Renal cortical epithelial cell (primary cell): ENCODE data around the gene TTC27. TPM values are rescaled to one million over a fixed set of nuclear protein-coding genes. Genes with fewer than 3 reads are reported as not detected.

Source experiments
- DNase-seq: peaks from one replicate; pipeline ENCODE4 v3.0.0-alpha.2; 2011; ENCODE audit warnings: low read depth
- total RNA-seq: library from RNA; depleted of rRNA; stranded (reverse); fragments of >200 nt; gene quantifications from 2 replicates; pipeline ENCODE4 v1.2.3, GENCODE V29; 2014

Gene TTC27
- total RNA-seq, 1 donor from 2014 or later, result 20.5 TPM

DNA sequence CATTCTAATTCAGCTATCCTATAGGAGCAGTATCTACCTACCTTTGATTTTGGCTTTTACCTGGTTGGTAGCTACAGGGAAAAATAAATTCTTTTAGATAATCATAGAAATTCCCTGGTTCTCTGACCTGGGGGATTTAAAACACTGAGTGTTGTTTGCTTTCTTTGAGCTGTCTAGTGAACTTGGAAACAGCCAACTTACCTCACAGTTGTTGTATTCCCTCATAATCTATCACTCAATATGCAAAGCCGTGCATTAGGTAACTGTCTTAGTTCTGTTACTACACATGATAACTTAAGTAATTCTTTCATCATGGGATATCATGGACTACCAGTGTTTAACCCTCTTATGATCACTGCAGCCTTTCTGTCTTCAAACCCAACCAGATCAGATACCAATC is 127.8 kb downstream of the TTC27 start:
- no peak for DNase-seq

DNA sequence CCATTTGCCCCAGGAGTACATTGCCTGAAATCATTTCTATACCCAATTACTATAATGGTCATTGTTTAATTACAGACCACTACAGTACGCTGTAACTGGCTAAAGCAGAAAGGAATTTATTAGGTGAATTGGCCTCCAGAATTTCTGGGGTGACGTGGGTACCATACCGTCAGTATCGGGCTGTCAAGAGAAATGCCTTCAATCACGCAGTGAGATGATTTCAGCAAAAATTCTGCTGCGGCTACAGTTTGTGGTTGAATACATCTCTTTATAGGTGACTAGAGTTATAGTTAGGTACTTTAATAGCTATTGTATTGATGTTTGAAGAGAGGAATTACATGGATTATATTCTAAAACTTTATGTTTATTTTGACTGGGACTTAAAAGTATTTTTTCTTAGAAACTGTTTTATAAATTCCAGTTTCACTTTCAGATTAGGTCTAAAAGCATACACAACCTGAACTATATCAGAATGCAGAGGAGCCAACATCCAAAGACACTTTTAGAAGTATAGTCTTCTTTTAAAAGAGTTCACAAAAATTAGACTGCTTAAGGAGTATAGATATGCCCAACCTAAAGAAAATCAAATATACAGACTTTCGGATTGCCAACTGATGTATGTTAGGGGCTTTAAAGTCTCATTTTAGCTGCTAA is 128.4 kb downstream of the TTC27 start:
- no peak for DNase-seq

DNA sequence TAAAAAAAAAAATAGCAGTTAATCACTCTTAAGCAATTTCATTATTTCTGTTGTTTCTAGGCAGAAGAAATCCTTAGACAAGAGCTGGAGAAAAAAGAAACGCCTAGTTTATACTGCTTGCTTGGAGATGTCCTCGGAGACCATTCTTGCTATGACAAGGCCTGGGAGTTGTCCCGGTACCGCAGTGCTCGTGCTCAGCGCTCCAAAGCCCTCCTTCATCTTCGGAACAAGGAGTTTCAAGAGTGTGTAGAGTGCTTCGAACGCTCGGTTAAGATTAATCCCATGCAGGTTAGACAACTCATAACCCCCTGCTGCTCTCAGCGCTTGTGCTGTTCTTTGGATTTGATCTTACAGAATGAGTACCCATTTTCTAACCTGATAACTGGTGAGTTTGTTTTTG is 130.4 kb downstream of the TTC27 start:
- DNase-seq, result no peak

DNA sequence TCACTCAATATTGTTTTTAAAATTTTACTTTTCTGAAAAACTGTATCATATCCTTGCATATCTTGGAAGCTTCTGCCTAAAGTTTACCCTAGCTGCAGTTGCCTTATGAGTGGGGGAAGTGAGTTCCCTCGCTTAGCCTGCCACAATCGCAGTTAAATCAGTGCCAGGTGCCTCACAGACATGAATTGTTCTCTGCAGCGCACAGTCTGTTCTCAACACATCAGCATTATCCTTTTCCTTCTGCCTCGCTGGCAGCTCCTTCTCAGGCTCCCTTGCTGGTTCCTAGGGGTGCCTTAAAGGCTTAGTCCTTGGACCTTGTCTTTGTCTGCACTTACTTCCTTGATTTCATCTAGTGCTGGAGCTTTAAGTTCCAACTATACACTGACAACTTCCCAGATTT is 132.8 kb downstream of the TTC27 start:
- no peak for DNase-seq

DNA sequence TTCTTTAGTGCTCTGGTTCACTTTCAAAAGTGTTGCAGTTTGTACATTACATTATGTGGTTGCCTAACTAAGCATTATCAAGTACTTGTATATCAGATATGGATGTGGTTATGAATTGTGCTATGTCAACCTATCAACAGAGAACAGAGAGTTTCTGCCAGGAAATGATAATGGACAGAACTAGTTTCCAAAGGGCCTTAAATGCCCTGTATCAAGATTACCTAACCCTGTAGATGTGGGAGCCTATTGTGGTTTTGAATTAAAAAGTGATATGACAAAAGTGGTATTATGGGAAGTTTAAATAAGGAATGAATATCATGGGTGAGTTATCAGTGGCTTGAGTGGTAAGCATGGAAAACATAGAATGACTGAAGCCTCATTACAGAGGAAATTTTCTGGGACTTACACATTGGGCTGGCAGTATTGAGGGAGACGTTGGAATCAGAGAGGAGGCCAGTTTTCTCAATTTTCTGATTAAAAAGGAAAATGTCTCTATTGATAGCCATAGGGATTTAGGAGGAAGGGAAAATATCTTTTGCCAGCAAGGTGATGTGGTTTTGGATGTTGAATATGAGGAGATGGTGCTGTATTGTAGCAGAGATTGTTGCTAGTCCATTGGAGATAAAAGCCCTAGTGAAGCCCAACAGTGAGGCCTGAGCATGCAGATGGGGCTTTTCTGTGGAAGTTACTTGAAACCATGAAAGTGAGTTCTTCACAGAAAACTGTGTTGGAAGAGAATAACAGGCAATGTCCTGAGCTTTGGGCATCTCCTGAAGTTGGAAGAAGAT is 140.7 kb downstream of the TTC27 start:
- DNase-seq, result no peak

DNA sequence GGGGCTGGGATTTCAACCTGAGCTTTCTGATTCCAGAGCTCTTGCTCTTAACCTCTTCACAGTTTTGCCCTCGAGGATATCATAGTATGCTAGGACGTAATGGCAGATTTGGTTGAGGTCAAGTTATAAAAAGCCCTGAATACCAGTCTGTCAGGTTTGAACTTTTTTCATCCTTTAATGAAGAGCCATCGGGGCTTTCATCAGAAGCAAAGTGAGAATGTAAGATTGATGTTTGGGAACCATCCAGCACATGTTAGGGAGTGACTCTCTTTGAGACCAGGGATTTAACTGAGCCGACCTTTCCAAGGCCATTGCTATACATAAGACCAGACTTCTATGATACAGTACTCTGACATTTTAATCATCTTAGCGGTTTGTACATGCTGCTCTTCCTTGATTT is 142.5 kb downstream of the TTC27 start:
- no peak for DNase-seq

DNA sequence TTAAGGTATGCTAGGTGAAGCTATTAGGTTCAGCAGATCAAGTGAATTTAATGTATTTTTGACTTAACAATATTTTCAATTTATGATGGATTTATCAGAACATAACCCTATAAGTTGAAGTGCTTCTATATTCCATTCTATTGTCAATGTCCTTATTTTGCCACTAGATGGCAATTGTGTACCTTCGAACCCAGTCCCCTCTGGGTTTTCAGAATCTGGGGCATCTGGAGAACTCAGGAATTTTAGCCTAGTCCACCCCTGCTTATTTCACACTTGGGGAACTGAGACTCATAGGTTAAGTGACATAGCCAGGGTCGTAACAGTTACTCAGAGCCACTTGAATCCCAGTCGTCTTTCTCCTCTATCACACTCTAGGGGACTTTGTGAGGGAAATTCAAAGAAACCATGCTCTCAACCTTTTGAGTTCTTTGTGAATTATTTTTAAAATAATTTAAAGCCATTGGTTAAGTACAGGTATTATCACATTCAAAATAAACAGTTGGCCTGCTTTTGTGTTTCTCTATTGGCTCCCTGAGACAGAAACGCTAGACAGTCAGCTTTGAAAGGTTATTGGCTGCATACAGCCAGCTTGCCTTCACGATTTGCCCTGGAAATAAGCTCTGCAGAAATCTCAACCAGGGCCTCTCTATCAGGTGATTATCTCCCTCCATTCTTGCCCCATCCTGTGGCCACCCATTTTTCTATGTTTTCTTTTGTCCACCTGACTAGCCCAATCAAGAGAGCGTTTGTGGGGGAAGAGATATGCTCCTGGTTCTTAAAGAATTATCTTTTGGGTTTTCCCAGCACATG is 145.0 kb downstream of the TTC27 start:
- peak; percentile 45 for DNase-seq

DNA sequence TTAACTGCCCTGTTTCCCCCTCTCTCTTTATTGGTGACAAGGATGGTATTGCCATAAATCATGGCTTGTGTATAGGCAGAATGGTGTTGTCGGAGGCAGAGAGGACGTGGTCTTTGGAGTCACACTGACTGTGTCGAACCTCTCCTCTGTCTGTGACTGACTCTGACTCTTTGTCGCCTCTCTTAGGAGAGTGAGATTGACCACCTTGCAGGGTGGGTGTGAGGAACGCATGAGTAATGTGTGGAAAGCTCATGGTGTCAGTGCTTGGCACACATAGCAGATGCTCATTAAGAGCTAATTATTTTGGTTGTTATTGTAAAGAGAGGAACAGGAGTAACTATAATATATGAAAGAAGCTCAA is 145.6 kb downstream of the TTC27 start:
- DNase-seq, result no peak

DNA sequence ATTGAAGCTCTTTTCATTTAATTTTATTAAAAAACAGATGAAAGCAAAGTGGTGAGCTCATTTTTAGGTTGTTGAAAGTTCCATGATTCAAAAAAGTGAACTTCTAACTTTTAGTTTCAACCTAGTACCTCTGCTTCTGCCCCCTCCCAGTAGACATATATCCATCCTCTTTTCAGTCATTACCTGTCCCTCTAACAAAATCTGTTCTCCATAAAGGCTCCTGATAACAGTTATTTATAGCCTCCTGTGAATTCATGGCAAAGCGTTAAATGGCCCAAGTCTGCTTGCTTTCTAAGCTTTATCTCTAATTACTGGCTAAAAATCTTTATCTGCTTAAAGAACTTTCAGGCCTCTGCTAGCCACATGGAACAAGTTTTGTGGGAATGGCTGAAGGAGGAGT is 148.1 kb downstream of the TTC27 start:
- no peak for DNase-seq

DNA sequence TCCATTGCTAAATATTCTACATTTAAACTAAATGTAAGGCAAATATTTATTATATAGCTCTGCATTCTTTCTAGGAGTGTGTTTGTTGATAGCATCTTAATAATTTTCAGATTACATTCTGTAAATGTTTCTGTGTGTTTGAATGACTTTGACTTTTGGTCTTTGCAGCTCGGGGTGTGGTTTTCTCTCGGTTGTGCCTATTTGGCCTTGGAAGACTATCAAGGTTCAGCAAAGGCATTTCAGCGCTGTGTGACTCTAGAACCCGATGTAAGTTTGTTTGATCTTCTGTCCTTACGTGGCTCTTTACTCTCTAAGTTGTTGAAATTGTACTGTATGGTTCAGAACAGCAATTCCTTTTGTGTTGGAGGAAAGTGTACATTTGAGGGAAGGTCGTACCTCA is 149.9 kb downstream of the TTC27 start:
- no peak for DNase-seq

DNA sequence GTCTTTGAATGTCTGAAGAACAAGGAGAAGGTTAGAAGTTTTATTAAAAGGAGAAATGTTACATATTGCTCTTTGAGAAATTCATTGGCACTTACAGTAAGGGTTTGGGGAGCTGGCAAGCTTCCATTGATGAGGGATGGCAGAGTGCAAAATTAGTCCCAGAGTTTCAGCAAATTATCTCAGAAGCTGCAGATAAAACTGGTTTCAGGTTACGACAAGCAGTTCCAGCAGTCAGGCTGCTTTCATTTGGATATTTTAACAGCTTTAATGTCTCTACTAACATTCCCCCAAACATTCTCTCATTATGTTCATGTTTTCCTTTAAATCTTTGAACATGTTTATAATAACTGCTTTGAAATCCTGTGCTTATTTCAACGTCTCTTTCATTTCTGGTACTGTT is 153.1 kb downstream of the TTC27 start:
- no peak for DNase-seq

DNA sequence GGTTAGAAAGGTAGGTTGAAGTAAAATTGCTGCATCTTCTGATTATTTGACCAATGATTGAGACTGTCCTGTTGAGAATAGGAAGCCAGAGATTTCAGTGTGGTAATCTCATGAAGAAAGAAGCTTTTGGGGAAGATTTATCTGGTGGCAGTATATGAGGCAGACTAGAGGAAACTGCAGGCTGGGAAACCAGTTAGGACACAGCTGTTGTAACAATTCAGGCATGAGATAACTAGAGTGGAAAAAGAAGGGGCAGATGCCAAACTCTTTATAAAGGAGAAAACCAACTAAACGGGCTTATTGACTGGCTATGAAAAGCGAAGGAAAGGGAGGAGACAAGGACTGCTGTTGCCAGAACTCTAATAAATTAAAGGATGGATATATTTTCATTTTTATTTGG is 155.6 kb downstream of the TTC27 start:
- no peak for DNase-seq

DNA sequence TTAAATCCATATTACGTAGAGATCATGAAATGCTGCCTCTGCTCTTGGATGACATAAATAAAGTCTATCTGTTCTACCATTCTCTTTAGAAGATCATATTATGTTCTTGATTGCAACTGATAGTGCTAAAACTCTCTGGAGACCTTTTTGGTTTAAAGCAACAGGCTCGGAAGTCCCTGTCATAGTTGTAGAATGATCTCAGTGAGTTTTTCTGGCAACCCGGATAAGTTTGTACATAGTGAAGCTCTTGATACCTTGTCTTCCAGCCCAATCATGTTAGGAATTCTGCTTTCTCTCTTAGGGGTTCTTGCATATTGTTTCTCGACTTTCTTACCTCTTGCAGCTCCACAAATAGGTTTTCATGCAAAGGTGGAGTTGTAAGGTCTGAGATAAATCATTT is 156.1 kb downstream of the TTC27 start:
- no peak for DNase-seq

DNA sequence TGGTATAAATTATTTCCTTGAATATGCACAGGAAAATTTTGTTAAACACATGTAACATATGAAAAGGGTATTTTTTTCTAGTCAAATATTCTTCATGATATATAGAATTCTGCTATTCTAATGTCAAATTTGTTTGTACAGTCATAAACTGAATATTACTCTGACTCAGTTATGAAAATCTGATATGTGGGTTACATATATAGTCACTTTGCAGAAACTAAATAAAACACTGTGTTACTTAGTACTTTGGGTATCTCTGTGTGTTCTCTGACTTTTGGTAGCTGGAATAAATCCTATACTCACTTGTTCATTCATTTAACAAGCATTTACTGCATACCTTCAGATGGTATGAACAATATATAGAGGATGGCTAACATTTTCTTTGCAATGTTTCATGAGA is 159.4 kb downstream of the TTC27 start:
- no peak for DNase-seq

DNA sequence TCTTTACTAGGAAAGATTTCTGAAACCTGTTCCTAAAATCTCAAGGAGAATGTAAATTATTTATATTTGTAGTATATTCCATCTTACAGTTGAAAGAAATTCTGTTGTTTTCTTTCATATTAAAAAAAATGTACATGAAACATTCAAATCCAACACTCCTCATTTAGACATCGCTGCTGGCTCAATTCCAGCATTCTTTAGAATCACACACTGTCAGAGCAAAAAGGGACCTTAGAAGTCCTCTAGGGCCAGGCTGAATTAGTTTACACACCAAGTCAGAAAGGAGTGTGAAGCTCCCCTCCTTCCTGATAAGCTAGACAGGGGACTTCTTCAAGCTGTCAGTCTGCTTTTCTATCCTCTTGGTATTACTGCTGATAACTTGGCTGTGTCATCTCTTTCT is 160.3 kb downstream of the TTC27 start:
- DNase-seq, result no peak

DNA sequence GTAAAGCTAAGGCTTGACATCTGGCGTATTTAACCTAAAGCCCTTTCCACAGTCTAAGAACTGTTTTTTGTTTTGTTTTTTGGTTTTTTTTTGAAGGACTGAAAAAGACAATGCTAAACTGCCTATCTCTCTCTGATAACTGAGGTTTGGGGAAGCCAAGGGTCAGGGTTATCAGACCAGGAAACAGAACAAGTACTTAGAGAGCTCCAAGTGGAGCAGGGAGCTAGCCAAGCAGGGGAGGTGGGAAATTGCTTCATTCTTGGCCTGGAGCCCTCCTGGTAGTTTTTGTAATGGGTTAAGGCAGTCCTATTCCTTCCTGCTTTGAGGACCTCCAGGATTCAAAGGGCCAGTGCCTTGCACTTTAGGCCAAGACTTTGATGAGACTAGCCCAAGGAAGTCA is 164.6 kb downstream of the TTC27 start:
- DNase-seq, result no peak

DNA sequence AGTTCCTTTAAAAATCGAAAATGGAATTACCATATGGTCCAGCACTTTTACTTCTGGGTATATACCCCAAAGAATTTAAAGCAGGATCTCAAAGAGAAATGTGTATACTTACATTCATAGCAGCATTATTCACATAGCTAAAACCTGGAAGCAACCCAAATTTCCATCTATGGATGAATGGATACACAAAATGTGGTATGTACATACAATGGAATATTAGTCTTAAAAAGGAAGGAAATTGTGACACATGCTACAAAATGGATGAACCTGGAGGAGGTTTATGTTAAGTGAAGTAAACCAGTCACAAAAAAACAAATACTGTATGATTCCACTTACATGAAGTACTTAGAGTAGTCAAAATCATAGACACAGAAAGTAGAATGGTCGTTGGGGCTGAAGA is 171.0 kb downstream of the TTC27 start:
- peak; percentile 18 for DNase-seq

DNA sequence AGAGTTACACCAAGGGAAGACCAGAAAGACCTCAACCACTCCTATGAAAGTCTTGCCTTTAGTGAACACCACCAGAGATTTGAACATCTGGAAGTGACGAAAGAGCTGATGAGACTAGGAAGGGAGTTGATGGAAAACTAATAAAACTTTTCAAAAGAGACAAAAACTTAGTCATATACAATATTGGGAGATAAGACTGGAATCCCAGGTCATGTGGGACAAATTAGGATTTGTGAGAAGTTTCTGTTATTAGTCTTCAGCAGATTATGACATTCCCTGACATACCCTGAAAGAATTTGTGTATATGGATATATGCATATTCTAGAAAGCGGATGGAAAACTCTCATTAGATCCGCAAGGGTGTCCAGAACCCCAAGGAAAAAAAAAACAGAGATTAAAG is 173.9 kb downstream of the TTC27 start:
- DNase-seq, result no peak

DNA sequence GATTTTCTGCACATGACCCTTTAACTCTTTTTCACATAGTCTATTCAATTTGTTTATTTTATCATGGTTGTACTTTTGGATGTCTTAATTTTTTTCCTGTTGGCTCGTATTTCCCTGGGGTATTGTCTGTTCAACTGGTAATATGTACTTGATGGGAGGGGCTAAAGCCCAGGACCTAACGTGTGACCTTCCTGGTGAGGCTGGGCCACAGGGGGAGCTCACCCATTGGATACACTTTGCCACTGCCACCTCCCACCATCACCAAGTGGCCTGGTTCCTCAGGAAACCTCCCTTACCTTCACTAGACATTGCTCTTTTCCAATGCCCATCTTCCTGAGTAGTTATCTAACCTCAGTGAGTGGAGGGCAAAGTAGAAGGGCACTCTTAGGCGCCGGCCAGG is 175.0 kb downstream of the TTC27 start:
- no peak for DNase-seq

DNA sequence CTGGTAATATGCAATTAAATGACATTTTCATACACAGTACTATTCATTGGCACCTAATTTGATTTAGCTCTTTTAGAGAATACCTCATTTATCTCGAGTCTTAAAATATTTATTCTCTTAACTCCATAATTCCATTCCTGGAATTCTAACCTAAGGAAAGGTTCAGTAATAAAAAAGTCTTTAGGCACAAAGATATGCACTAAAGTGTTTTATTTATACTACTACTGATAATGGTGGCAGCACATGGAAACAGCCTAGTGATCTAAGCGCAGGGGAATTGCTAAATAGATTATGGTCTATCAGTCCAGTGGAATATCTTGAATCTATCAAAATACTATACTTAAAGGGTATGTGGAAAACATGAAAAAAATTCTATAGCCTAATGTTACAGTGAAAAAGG is 176.4 kb downstream of the TTC27 start:
- no peak for DNase-seq

DNA sequence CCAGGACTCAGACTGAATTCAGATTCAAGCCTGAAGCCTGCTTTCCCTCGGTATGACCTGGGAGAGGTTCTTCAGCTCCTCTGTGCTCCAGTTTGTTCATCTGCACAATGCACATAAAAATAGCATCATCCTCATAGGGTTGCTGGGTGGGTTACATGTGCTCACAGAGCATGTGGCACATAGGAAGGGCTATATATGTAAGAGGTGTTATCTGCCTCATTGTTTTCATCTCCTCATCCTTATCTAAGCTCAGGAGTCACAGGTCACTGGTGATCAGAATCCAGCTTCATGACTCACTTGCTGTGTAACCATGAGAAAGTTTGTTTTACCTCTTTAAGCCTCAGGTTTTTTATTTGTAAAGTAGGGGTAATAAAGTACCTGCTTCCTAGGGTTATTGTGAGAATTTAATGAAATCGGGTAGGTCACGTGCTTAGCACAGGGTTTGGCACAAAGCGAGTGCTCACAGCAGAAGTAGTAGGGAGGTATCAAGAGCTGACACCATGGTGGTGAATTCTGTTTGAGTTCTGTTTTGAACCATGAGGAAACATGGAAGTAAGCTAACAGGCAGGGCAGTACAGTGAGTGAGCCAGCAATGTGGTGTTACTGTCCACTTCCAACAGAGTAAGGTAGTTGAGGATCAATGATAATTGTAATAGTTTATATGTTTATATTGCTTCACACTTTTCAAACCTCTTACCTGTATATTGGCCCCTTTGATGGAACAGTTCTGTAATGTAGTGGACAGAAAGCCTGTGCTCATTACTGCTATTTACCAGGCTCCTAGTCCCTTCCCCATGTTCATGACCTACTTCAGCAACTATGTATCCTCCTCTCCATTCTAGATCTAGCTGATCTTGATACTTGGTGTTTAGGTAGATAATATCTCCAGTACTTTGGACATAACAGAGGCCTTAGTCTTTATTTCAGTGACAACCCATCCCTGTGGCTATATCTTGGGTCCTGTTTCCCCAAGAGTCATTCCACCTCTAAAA is 177.6 kb downstream of the TTC27 start:
- peak; percentile 67 for DNase-seq

DNA sequence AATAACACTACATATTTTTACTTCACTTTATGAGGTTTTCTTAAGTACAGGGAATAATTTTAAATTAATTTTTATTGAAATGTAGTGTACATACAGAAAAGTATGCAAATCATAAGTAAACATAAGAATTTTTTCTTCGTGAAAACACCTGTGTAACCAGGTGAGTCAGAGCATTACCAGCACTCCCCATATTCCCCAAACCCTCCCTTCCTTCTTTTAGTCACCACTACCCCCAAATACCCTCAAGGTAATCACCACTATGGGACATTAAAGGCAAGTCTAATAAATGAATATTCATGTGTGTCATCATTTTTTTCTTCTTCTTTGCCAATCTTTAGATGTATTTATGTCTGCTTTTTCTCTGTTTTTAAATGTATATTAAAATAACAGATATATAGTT is 179.0 kb downstream of the TTC27 start:
- peak; percentile 27 for DNase-seq
